SK-N-SH treated with all-trans-retinoic acid at 6 μM for 48 hours (cell line): Measurements from ENCODE around the gene HM13.

Experiments used
- ATAC-seq: fragments of 200-7000 bp; cut with Tn5 transposase; 3 replicates; pipeline ENCODE4 v1.9.1; 2020; ENCODE audit warnings: mild to moderate bottlenecking, moderate library complexity
- BACH2 ChIP-seq: fragments of 250-450 bp; sonication (Bioruptor Pico); IDR thresholded peaks from 2 replicates; pipeline ENCODE4 v1.9.0; 2021; ENCODE audit warnings: mild to moderate bottlenecking, borderline replicate concordance
- CREB5 ChIP-seq: fragments of 250-450 bp; sonication (Bioruptor Pico); IDR thresholded peaks from 2 replicates; pipeline ENCODE4 v1.5.1; 2020; ENCODE audit warnings: low read depth, mild to moderate bottlenecking, moderate library complexity
- CSDC2 ChIP-seq: fragments of 250-450 bp; sonication (Bioruptor Pico); IDR thresholded peaks from 2 replicates; pipeline ENCODE4 v1.5.0; 2020; ENCODE audit warnings: mild to moderate bottlenecking, moderate library complexity
- CSRNP3 ChIP-seq: fragments of 250-450 bp; sonication (Bioruptor Pico); IDR thresholded peaks from 2 replicates; pipeline ENCODE4 v1.5.1; 2021; ENCODE audit warnings: mild to moderate bottlenecking, moderate library complexity
- ESRRG ChIP-seq: fragments of 250-450 bp; sonication (Bioruptor Pico); IDR thresholded peaks from 2 replicates; pipeline ENCODE4 v1.6.1; 2021; ENCODE audit warnings: mild to moderate bottlenecking
- GLIS3 ChIP-seq: fragments of 250-450 bp; sonication (Bioruptor Pico); IDR thresholded peaks from 2 replicates; pipeline ENCODE4 v1.5.0; 2020; ENCODE audit warnings: mild to moderate bottlenecking, moderate library complexity
- ISL1 ChIP-seq: fragments of 250-450 bp; sonication (Bioruptor Pico); IDR thresholded peaks from 2 replicates; pipeline ENCODE4 v2.1.2; 2022; ENCODE audit warnings: mild to moderate bottlenecking, moderate library complexity
- OSR1 ChIP-seq: fragments of 250-450 bp; sonication (Bioruptor Pico); IDR thresholded peaks from 2 replicates; pipeline ENCODE4 v1.8.0; 2022; ENCODE audit warnings: moderate library complexity, mild to moderate bottlenecking, inconsistent platforms
- PATZ1 ChIP-seq: fragments of 250-450 bp; sonication (Bioruptor Pico); IDR thresholded peaks from 2 replicates; pipeline ENCODE4 v1.8.0; 2020; ENCODE audit warnings: mild to moderate bottlenecking, moderate library complexity, borderline replicate concordance
- POU6F1 ChIP-seq: fragments of 250-450 bp; sonication (Bioruptor Pico); IDR thresholded peaks from 2 replicates; pipeline ENCODE4 v1.8.0; 2021; ENCODE audit warnings: low read depth, mild to moderate bottlenecking, moderate library complexity, borderline replicate concordance
- PPARA ChIP-seq: fragments of 250-450 bp; sonication (Bioruptor Pico); IDR thresholded peaks from 2 replicates; pipeline ENCODE4 v1.5.0; 2020; ENCODE audit warnings: mild to moderate bottlenecking, borderline replicate concordance
- RARB ChIP-seq: fragments of 250-450 bp; sonication (Bioruptor Pico); IDR thresholded peaks from 2 replicates; pipeline ENCODE4 v1.8.0; 2021; ENCODE audit warnings: mild to moderate bottlenecking, moderate library complexity
- SNAI2 ChIP-seq: fragments of 250-450 bp; sonication (Bioruptor Pico); IDR thresholded peaks from 2 replicates; pipeline ENCODE4 v1.5.0; 2020; ENCODE audit warnings: mild to moderate bottlenecking, moderate library complexity
- TCF4 ChIP-seq: fragments of 250-450 bp; sonication (Bioruptor Pico); IDR thresholded peaks from 2 replicates; pipeline ENCODE4 v1.8.0; 2021; ENCODE audit warnings: mild to moderate bottlenecking, moderate library complexity, borderline replicate concordance
- TOX ChIP-seq: fragments of 250-450 bp; sonication (Bioruptor Pico); IDR thresholded peaks from 2 replicates; pipeline ENCODE4 v1.8.0; 2021; ENCODE audit warnings: mild to moderate bottlenecking, moderate library complexity, borderline replicate concordance
- TSHZ2 ChIP-seq: fragments of 250-450 bp; sonication (Bioruptor Pico); IDR thresholded peaks from 2 replicates; pipeline ENCODE4 v1.5.0; 2020; ENCODE audit warnings: mild to moderate bottlenecking, moderate library complexity
- ZC3H10 ChIP-seq: fragments of 250-450 bp; sonication (Bioruptor Pico); IDR thresholded peaks from 2 replicates; pipeline ENCODE4 v1.5.1; 2021; ENCODE audit warnings: mild to moderate bottlenecking, moderate library complexity
- ZFP3 ChIP-seq: fragments of 250-450 bp; sonication (Bioruptor Pico); IDR thresholded peaks from 2 replicates; pipeline ENCODE4 v1.5.0; 2020; ENCODE audit warnings: mild to moderate bottlenecking, moderate library complexity
- ZFP30 ChIP-seq: fragments of 450-650 bp; formaldehyde crosslinking; IDR thresholded peaks from 2 replicates; pipeline ENCODE4 v1.5.0; 2022; ENCODE audit warnings: mild to moderate bottlenecking, moderate library complexity
- ZNF565 ChIP-seq: fragments of 450-650 bp; formaldehyde crosslinking; conservative IDR thresholded peaks from 2 replicates; pipeline ENCODE4 v1.5.0; 2020; ENCODE audit warnings: low read depth, mild to moderate bottlenecking, moderate library complexity
- ZNF70 ChIP-seq: fragments of 450-650 bp; formaldehyde crosslinking; IDR thresholded peaks from 2 replicates; pipeline ENCODE4 v1.5.0; 2020; ENCODE audit warnings: mild to moderate bottlenecking, moderate library complexity

Gene HM13

GRCh38 chr20:31488115-31488514 lies 26.1 kb upstream of the HM13 start (continued):
- TF ChIP-seq CSRNP3, result no peak
- TF ChIP-seq CREB5, result no peak
- TF ChIP-seq RARB (CRISPR knock-in tag), result no peak

GRCh38 chr20:31489152-31489551 lies 25.1 kb upstream of the HM13 start:
- TF ChIP-seq CSDC2 (CRISPR knock-in tag) (no peak), PATZ1 (CRISPR knock-in tag) (no peak), CREB5 (no peak), TSHZ2 (CRISPR knock-in tag) (no peak), SNAI2 (CRISPR knock-in tag) (no peak), PPARA (CRISPR knock-in tag) (no peak), ESRRG (CRISPR knock-in tag) (no peak), ZNF565 (CRISPR knock-in tag) (no peak), TOX (no peak), ZNF70 (CRISPR knock-in tag) (no peak), GLIS3 (no peak), CSRNP3 (no peak), ISL1 (CRISPR knock-in tag) (no peak), BACH2 (no peak), POU6F1 (CRISPR knock-in tag) (no peak), ZFP3 (CRISPR knock-in tag) (no peak), TCF4 (CRISPR knock-in tag) (no peak), OSR1 (CRISPR knock-in tag) (no peak), ZFP30 (CRISPR knock-in tag) (no peak), ZC3H10 (no peak)
- no peak for ATAC-seq
